Keratinocyte (primary cell): Measurements from ENCODE around the gene HAT1. TPM values are rescaled to one million over a fixed set of nuclear protein-coding genes. Genes with fewer than 3 reads are reported as not detected.
"Not testable (repeated sequence)": the region's sequence is repeated elsewhere in the genome, so short reads cannot be mapped to it uniquely, and the experiment has no call there.

ENCODE experiments used
- DNase-seq: peaks from one replicate; pipeline ENCODE4 v3.0.0-alpha.2; 2011; ENCODE audit warnings: low read depth, missing footprints, low spot score
- FAIRE-seq: peaks from 2 replicates; lab custom pipeline; 2011; peaks lifted over from hg19 to GRCh38; lab: Jason Lieb, UNC
- H2AFZ ChIP-seq: 2 replicates; pipeline ENCODE4 v1.6.0; 2012; ENCODE audit warnings: low read length, control low read depth, inconsistent platforms; ENCODE audit not compliant: control insufficient read depth
- H3K27ac ChIP-seq: 2 replicates; pipeline ENCODE4 v1.5.1; 2011; ENCODE audit warnings: low read length; ENCODE audit not compliant: control insufficient read depth, insufficient read depth
- H3K27me3 ChIP-seq: 3 replicates; pipeline ENCODE4 v1.6.0; 2011; ENCODE audit warnings: low read length; ENCODE audit not compliant: control insufficient read depth, insufficient read depth; ENCODE audit errors: extremely low read depth
- H3K36me3 ChIP-seq, 2 experiments: 2 replicates in 1 of 2; 3 replicates in 1 of 2; pipeline ENCODE4 v1.5.1; 2011; ENCODE audit warnings: low read length in 2 of 2, mild to moderate bottlenecking in 1 of 2; ENCODE audit not compliant: control insufficient read depth in 2 of 2, insufficient read depth in 2 of 2; ENCODE audit errors: extremely low read depth in 1 of 2
- H3K4me1 ChIP-seq: 3 replicates; pipeline ENCODE4 v1.5.1; 2011; ENCODE audit warnings: low read length; ENCODE audit not compliant: control insufficient read depth, insufficient read depth; ENCODE audit errors: extremely low read depth
- H3K4me2 ChIP-seq: 3 replicates; pipeline ENCODE4 v1.6.0; 2011; ENCODE audit warnings: low read depth, low read length; ENCODE audit not compliant: control insufficient read depth, insufficient read depth; ENCODE audit errors: extremely low read depth
- H3K4me3 ChIP-seq, 3 experiments: fragments of 200-600 bp in 1 of 3; sonication (generic) in 1 of 3; 2 replicates in 2 of 3; 3 replicates in 1 of 3; pipeline ENCODE4 v1.5.1; 2011 to 2016; ENCODE audit warnings: low read length in 3 of 3, mild to moderate bottlenecking in 3 of 3, control low read depth in 2 of 3, inconsistent platforms in 1 of 3, low read depth in 1 of 3, mixed read lengths in 1 of 3, mixed run types in 1 of 3, moderate library complexity in 1 of 3; ENCODE audit not compliant: control insufficient read depth in 2 of 3, insufficient read depth in 2 of 3; ENCODE audit errors: extremely low read depth in 1 of 3
- H3K79me2 ChIP-seq: 2 replicates; pipeline ENCODE4 v1.6.0; 2012; ENCODE audit warnings: low read length; ENCODE audit not compliant: control insufficient read depth, insufficient read depth
- H3K9ac ChIP-seq: 3 replicates; pipeline ENCODE4 v1.6.0; 2011; ENCODE audit warnings: low read length; ENCODE audit not compliant: control insufficient read depth, insufficient read depth; ENCODE audit errors: extremely low read depth
- H3K9me1 ChIP-seq: 3 replicates; pipeline ENCODE4 v1.6.0; 2011; ENCODE audit warnings: low read length; ENCODE audit not compliant: control insufficient read depth, insufficient read depth; ENCODE audit errors: extremely low read depth
- H3K9me3 ChIP-seq: 2 replicates; pipeline ENCODE4 v1.5.1; 2012; ENCODE audit warnings: low read depth, low read length; ENCODE audit not compliant: control insufficient read depth
- H4K20me1 ChIP-seq: 3 replicates; pipeline ENCODE4 v1.6.0; 2011; ENCODE audit warnings: low read length; ENCODE audit not compliant: control insufficient read depth, insufficient read depth; ENCODE audit errors: extremely low read depth
- EZH2 ChIP-seq: IDR thresholded peaks from one replicate; pipeline ENCODE4 v1.6.1; 2012; ENCODE audit warnings: inconsistent platforms, mild to moderate bottlenecking, low read length, moderate library complexity
- dilution Hi-C: fragments of 300-500 bp; cut with MboI; formaldehyde crosslinking; loops from one replicate; pipeline ENCODE4 v1.7.0; 2020; ENCODE audit warnings: low sequenced_read_pairs; ENCODE audit not compliant: extremely low pct_ligation_motif_present
- polyA plus RNA-seq, 5 experiments: library from polyadenylated mRNA; depleted of rRNA in 3 of 5; stranded (reverse) in 3 of 5; stranded (forward) in 1 of 5; unstranded in 1 of 5; fragments of >200 nt; gene quantifications; 1 replicate in 1 of 5; 2 replicates in 3 of 5; 3 replicates in 1 of 5; pipeline versions ENCODE4 v1.2.1 to v1.2.3, GENCODE V29; 2011 to 2012; ENCODE audit warnings: missing spikeins in 2 of 5, low read depth in 1 of 5, low replicate concordance in 1 of 5
- TF ChIP-seq, protein P1 (sequence below), 3 experiments: IDR thresholded peaks in 1 of 3; conservative IDR thresholded peaks in 1 of 3; optimal IDR thresholded peaks in 1 of 3; 2 replicates in 2 of 3; 3 replicates in 1 of 3; pipeline versions ENCODE3 to v1.5.1; 2011; ENCODE audit warnings: low read length in 3 of 3, mild to moderate bottlenecking in 3 of 3, moderate library complexity in 2 of 3, control low read depth in 1 of 3, inconsistent platforms in 1 of 3; ENCODE audit not compliant: insufficient read depth in 2 of 3; ENCODE audit errors: extremely low read depth in 1 of 3

HAT1 gene
- polyA plus RNA-seq, 1 donor (not counting 4 experiments of a cell fraction or from before 2014, with no cell fraction given): 91.2 TPM

DNA sequence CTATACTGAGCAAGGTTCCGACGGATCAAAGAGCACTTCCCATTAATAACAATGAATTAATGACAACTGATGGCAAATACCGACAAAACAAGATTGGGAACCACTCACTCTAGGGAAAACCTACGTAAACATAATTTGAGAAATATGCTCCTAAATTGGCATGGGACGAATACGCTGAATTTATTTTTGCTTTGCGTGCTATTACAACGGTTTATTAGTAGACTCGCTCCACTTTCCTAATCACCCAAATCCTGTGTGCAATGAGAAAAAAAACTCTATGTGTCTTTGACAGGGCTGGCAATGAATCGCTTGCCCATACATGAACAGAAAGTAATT, 27.7 kb upstream of the HAT1 start:
- Histone ChIP-seq H3K4me1 (peaks cover 16% of the 10 kb centered on the region), H3K9me1 (no peaks in the 10 kb centered on the region), H3K4me3 (peak overlapping the region; percentile 92 to 100 (median 96)), H3K9me3 (no peaks in the 10 kb centered on the region), H3K36me3 (no peaks in the 10 kb centered on the region), H4K20me1 (no peaks in the 10 kb centered on the region), H3K9ac (peak overlapping the region; percentile 88), H2AFZ (peak overlapping the region; percentile 100), H3K79me2 (peaks cover 9% of the 10 kb centered on the region), H3K27me3 (no peaks in the 10 kb centered on the region), H3K4me2 (peak overlapping the region; percentile 98), H3K27ac (peak overlapping the region; percentile 69)
- TF ChIP-seq EZH2: no peak
- TF ChIP-seq, protein P1, sequence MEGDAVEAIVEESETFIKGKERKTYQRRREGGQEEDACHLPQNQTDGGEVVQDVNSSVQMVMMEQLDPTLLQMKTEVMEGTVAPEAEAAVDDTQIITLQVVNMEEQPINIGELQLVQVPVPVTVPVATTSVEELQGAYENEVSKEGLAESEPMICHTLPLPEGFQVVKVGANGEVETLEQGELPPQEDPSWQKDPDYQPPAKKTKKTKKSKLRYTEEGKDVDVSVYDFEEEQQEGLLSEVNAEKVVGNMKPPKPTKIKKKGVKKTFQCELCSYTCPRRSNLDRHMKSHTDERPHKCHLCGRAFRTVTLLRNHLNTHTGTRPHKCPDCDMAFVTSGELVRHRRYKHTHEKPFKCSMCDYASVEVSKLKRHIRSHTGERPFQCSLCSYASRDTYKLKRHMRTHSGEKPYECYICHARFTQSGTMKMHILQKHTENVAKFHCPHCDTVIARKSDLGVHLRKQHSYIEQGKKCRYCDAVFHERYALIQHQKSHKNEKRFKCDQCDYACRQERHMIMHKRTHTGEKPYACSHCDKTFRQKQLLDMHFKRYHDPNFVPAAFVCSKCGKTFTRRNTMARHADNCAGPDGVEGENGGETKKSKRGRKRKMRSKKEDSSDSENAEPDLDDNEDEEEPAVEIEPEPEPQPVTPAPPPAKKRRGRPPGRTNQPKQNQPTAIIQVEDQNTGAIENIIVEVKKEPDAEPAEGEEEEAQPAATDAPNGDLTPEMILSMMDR (optimal IDR thresholded peaks at IDR 0.05 in 1 of 3, IDR thresholded peaks at IDR 0.05 in 1 of 3, conservative IDR thresholded peaks at IDR 0.05 in 1 of 3; ENCODE audit: extremely low read depth in 1 of 3, insufficient read depth in 2 of 3, low read length in 3 of 3): no peak
- DNase-seq: no peak
- dilution Hi-C loops: no loop called here
- FAIRE-seq: no peak

DNA sequence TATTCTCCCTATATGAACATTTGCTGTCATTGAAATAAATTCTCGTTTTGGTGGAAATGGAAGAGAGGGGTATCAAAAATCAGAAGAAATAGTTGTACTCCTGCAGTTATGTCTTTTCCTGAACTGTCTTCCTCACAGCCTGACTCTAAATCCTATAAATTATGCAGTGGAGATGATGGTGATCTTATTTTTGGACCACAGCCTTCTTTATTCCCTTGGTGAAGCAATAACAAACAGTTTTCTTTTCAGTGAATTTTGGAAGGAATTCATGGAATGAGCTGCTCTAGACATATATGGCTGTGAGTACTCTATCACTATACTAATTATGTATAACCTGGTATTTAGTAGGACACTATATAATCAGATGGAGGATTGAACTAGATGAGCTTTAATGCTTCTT, 26.5 kb upstream of the HAT1 start:
- no peak overlapping the region for H3K4me3 ChIP-seq
- H4K20me1 ChIP-seq: no peaks in the 10 kb centered on the region
- TF ChIP-seq EZH2: no peak
- TF ChIP-seq, protein P1 (optimal IDR thresholded peaks at IDR 0.05 in 1 of 3, IDR thresholded peaks at IDR 0.05 in 1 of 3, conservative IDR thresholded peaks at IDR 0.05 in 1 of 3; ENCODE audit: extremely low read depth in 1 of 3, insufficient read depth in 2 of 3, low read length in 3 of 3): no peak
- H3K4me2 ChIP-seq: no peak overlapping the region
- no peak for FAIRE-seq
- no peaks in the 10 kb centered on the region for H3K27me3 ChIP-seq
- H3K9me1 ChIP-seq: no peaks in the 10 kb centered on the region
- H3K27ac ChIP-seq: no peak overlapping the region
- no peak overlapping the region for H3K9ac ChIP-seq
- H2AFZ ChIP-seq: no peak overlapping the region
- H3K9me3 ChIP-seq: no peaks in the 10 kb centered on the region
- peaks cover 16% of the 10 kb centered on the region for H3K4me1 ChIP-seq
- no peak for DNase-seq
- peaks cover 6% of the 10 kb centered on the region for H3K79me2 ChIP-seq
- no peaks in the 10 kb centered on the region for H3K36me3 ChIP-seq
- dilution Hi-C loops: no loop called here

DNA sequence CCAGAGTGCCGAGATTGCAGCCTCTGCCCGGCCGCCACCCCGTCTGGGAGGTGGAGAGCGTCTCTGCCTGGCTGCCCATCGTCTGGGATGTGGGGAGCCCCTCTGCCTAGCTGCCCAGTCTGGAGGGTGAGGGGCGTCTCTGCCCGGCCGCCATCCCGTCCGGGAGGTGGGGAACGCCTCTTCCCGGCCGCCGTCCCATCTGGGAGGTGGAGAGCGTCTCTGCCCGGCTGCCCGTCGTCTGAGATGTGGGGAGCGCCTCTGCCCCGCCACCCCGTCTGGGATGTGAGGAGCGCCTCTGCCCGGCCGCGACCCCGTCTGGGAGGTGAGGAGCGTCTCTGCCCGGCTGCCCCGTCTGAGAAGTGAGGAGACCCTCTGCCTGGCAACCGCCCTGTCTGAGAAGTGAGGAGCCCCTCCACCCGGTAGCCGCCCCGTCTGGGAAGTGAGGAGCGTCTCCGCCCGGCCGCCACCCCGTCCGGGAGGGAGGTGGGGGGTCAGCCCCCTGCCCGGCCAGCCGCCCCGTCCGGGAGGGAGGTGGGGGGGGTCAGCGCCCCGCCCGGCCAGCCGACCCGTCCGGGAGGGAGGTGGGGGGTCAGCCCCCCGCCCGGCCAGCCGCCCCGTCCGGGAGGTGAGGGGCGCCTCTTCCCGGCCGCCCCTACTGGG, 22.5 kb upstream of the HAT1 start:
- DNase-seq, H4K20me1 ChIP-seq, H3K9me1 ChIP-seq, H3K36me3 ChIP-seq, H3K4me2 ChIP-seq, H3K9me3 ChIP-seq, H3K27ac ChIP-seq, H3K4me1 ChIP-seq, dilution Hi-C loops, H3K9ac ChIP-seq, H3K27me3 ChIP-seq, FAIRE-seq, H3K79me2 ChIP-seq, H3K4me3 ChIP-seq, H2AFZ ChIP-seq: not testable (repeated sequence)
